ENCODE data around the gene ITGA11. TPM values are rescaled to one million over a fixed set of nuclear protein-coding genes. Genes with fewer than 3 reads are reported as not detected.

The ITGA11 gene
- total and polyA plus RNA-seq, 2 of the 13 experiments (the other 11 are each of a cell fraction or from before 2014, with no cell fraction given), result not detected

DNA sequence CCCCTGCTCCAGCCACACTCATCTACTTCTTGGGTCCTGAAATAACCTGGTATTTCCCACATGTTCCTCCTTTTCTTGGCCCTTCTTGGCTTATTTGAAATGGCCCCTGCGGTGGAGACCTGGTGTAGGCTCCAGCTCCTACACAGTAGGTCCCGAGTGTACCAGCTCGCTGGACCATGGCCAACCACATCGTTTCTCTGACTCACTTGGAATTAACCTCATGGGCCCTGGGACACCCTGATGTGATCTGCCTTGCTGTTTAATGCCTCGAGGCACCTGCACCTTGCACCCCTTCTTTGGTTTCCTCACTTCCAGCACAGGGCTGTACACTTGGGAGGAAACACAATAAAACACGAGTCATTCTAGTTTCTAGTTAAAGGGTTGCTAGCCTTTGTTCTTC is 94.1 kb downstream of the ITGA11 start:
- Histone ChIP-seq H3K9ac (ENCODE audit: insufficient read depth, low read depth, low read length) (no peak overlapping the region), H3K4me3 (replicated peaks in 1 of 3; ENCODE audit: insufficient read depth in 1 of 3, low read depth in 2 of 3, low read length in 3 of 3) (no peak overlapping the region), H2AFZ (ENCODE audit: low read length) (no peak overlapping the region), H3K27ac (ENCODE audit: extremely low read length, insufficient read depth, low read length) (no peak overlapping the region), H3K79me2 (ENCODE audit: insufficient read depth, low read length) (no peaks in the 10 kb centered on the region), H4K20me1 (ENCODE audit: insufficient read depth, low read length) (no peaks in the 10 kb centered on the region), H3K4me2 (ENCODE audit: low read depth, low read length) (no peak overlapping the region), H3K36me3 (replicated peaks in 1 of 2; ENCODE audit: control insufficient read depth in 1 of 2, insufficient read depth in 2 of 2, low read length in 2 of 2) (no peaks in the 10 kb centered on the region), H3K4me1 (ENCODE audit: insufficient read depth, low read length) (no peaks in the 10 kb centered on the region), H3K9me3 (ENCODE audit: low read length) (no peaks in the 10 kb centered on the region), H3K27me3 (ENCODE audit: control insufficient read depth in 1 of 2, insufficient read depth in 2 of 2, low read length in 2 of 2) (peaks cover 5 to 71% of the 10 kb centered on the region in 2 experiments; a peak in 4 of 5 replicates)
- in situ Hi-C loops (cut with HindIII; ENCODE audit: extremely low pct_ligation_motif_present, low pct_unique_long_range_greater_than_20kb) (no loop called here), intact Hi-C loops (cut with micrococcal nuclease; ENCODE audit: unreplicated experiment) (no loop called here)
- TF ChIP-seq, protein P1, sequence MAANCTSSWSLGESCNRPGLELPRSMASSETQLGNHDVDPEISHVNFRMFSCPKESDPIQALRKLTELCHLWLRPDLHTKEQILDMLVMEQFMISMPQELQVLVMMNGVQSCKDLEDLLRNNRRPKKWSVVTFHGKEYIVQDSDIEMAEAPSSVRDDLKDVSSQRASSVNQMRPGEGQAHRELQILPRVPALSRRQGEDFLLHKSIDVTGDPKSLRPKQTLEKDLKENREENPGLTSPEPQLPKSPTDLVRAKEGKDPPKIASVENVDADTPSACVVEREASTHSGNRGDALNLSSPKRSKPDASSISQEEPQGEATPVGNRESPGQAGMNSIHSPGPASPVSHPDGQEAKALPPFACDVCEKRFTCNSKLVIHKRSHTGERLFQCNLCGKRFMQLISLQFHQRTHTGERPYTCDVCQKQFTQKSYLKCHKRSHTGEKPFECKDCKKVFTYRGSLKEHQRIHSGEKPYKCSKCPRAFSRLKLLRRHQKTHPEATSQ (CRISPR knock-in tag; IDR thresholded peaks at IDR 0.05; ENCODE audit: borderline replicate concordance), result no peak
- TF ChIP-seq ZNF777 (CRISPR knock-in tag; IDR thresholded peaks at IDR 0.05), result no peak
- TF ChIP-seq ZNF549 (CRISPR knock-in tag; IDR thresholded peaks at IDR 0.05), result no peak
- TF ChIP-seq ISX (CRISPR knock-in tag; conservative IDR thresholded peaks at IDR 0.05), result no peak
- TF ChIP-seq, protein P2, sequence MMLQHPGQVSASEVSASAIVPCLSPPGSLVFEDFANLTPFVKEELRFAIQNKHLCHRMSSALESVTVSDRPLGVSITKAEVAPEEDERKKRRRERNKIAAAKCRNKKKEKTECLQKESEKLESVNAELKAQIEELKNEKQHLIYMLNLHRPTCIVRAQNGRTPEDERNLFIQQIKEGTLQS (CRISPR knock-in tag; IDR thresholded peaks at IDR 0.05), result no peak
- TF ChIP-seq CENPX (CRISPR knock-in tag; IDR thresholded peaks at IDR 0.05), result no peak
- TF ChIP-seq ZNF556 (CRISPR knock-in tag; IDR thresholded peaks at IDR 0.05; ENCODE audit: borderline replicate concordance), result no peak
- TF ChIP-seq RFXAP (CRISPR knock-in tag; IDR thresholded peaks at IDR 0.05; ENCODE audit: borderline replicate concordance), result no peak
- DNase-seq (ENCODE audit: low spot score), result no peak
- ChIA-PET CTCF (ENCODE audit: low intra/inter-chr PET ratio, low total read pairs) (no interaction called here), POLR2A (no interaction called here)
- BruUV-seq (replicated peaks), result no TSS peak
- no peak for ATAC-seq
- no peak for FAIRE-seq
- WGBS (ENCODE audit: low lambda C conversion rate), result 6% methylated on average over 6 of the region's 6 CpGs

DNA sequence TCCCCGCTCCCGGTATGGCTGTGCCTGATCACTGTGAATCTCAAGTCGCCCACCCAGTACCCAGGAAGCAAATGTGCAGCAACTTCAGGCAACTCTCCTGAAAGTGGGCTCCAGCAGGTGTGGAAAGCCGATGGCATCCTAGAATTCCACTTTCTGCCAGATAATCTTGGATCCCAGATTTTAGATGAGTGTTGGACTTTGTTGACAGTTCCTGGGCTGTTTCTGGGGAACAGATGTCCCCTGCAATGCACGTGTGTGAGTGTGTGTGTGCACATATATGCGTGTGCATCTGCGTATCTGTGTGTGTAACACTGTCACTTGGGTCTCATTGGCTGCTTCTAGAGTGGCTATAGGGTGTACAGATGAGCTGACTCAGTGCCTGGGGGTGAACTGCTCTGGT is 95.4 kb downstream of the ITGA11 start:
- H3K27me3 ChIP-seq (ENCODE audit: control insufficient read depth in 1 of 2, insufficient read depth in 2 of 2, low read length in 2 of 2), result peaks cover 2 to 69% of the 10 kb centered on the region in 2 experiments; a peak in 4 of 5 replicates
- WGBS (ENCODE audit: low lambda C conversion rate), result 21% methylated on average over 5 of the region's 7 CpGs
- H3K9ac ChIP-seq (ENCODE audit: insufficient read depth, low read depth, low read length), result no peak overlapping the region
- intact Hi-C loops (cut with micrococcal nuclease; ENCODE audit: unreplicated experiment), result no loop called here
- no peaks in the 10 kb centered on the region for H3K9me3 ChIP-seq (ENCODE audit: low read length)
- ChIA-PET CTCF (ENCODE audit: low intra/inter-chr PET ratio, low total read pairs) (no interaction called here), POLR2A (no interaction called here)
- no peak overlapping the region for H2AFZ ChIP-seq (ENCODE audit: low read length)
- no peak for FAIRE-seq
- no peaks in the 10 kb centered on the region for H3K4me1 ChIP-seq (ENCODE audit: insufficient read depth, low read length)
- no peak overlapping the region for H3K27ac ChIP-seq (ENCODE audit: extremely low read length, insufficient read depth, low read length)
- no peaks in the 10 kb centered on the region for H3K79me2 ChIP-seq (ENCODE audit: insufficient read depth, low read length)
- no peaks in the 10 kb centered on the region for H3K36me3 ChIP-seq (replicated peaks in 1 of 2; ENCODE audit: control insufficient read depth in 1 of 2, insufficient read depth in 2 of 2, low read length in 2 of 2)
- H3K4me2 ChIP-seq (ENCODE audit: low read depth, low read length), result no peak overlapping the region
- no peaks in the 10 kb centered on the region for H4K20me1 ChIP-seq (ENCODE audit: insufficient read depth, low read length)
- H3K4me3 ChIP-seq (replicated peaks in 1 of 3; ENCODE audit: insufficient read depth in 1 of 3, low read depth in 2 of 3, low read length in 3 of 3), result no peak overlapping the region
- no TSS peak for BruUV-seq (replicated peaks)
- in situ Hi-C loops (cut with HindIII; ENCODE audit: extremely low pct_ligation_motif_present, low pct_unique_long_range_greater_than_20kb), result no loop called here
- no peak for ATAC-seq
- no peak for DNase-seq (ENCODE audit: low spot score)
- TF ChIP-seq ZNF496 (CRISPR knock-in tag; IDR thresholded peaks at IDR 0.05; ENCODE audit: insufficient replicate concordance) (no peak), NFIB (CRISPR knock-in tag; IDR thresholded peaks at IDR 0.05; ENCODE audit: borderline replicate concordance) (no peak)
- TF ChIP-seq, protein P3, sequence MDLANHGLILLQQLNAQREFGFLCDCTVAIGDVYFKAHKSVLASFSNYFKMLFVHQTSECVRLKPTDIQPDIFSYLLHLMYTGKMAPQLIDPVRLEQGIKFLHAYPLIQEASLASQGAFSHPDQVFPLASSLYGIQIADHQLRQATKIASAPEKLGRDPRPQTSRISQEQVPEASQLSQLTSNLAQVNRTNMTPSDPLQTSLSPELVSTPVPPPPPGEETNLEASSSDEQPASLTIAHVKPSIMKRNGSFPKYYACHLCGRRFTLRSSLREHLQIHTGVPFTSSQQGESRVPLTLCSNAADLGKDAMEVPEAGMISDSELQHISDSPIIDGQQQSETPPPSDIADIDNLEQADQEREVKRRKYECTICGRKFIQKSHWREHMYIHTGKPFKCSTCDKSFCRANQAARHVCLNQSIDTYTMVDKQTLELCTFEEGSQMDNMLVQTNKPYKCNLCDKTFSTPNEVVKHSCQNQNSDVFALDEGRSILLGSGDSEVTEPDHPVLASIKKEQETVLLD (CRISPR knock-in tag; IDR thresholded peaks at IDR 0.05; ENCODE audit: low read depth), result no peak
- TF ChIP-seq, protein P4, sequence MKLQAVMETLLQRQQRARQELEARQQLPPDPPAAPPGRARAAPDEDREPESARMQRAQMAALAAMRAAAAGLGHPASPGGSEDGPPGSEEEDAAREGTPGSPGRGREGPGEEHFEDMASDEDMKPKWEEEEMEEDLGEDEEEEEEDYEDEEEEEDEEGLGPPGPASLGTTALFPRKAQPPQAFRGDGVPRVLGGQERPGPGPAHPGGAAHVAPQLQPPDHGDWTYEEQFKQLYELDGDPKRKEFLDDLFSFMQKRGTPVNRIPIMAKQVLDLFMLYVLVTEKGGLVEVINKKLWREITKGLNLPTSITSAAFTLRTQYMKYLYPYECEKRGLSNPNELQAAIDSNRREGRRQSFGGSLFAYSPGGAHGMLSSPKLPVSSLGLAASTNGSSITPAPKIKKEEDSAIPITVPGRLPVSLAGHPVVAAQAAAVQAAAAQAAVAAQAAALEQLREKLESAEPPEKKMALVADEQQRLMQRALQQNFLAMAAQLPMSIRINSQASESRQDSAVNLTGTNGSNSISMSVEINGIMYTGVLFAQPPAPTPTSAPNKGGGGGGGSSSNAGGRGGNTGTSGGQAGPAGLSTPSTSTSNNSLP (IDR thresholded peaks at IDR 0.05; ENCODE audit: low read depth, low read length), result no peak
- TF ChIP-seq, protein P5, sequence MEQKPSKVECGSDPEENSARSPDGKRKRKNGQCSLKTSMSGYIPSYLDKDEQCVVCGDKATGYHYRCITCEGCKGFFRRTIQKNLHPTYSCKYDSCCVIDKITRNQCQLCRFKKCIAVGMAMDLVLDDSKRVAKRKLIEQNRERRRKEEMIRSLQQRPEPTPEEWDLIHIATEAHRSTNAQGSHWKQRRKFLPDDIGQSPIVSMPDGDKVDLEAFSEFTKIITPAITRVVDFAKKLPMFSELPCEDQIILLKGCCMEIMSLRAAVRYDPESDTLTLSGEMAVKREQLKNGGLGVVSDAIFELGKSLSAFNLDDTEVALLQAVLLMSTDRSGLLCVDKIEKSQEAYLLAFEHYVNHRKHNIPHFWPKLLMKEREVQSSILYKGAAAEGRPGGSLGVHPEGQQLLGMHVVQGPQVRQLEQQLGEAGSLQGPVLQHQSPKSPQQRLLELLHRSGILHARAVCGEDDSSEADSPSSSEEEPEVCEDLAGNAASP (CRISPR knock-in tag; IDR thresholded peaks at IDR 0.05; ENCODE audit: borderline replicate concordance), result no peak
